ENCODE data around the gene CD276.
"Not testable (repeated sequence)": the region's sequence is repeated elsewhere in the genome, so short reads cannot be mapped to it uniquely, and the experiment has no call there.

The CD276 gene

GRCh38 chr15:73683777-73684580, at the start of gene CD276:
TSS of gene CD276 (plus strand) at chr15:73684383. CDS start at chr15:73699640, 15,257 bp downstream.
- H3K4me3 ChIP-seq (ENCODE audit: control insufficient read depth, low read depth, low read length): peak within 1 kb of the TSS; percentile 88
- no peak for TF ChIP-seq CTCF (conservative IDR thresholded peaks at IDR 0.05; ENCODE audit: control insufficient read depth, insufficient read depth, low read depth, low read length)
- peak; percentile 72 for DNase-seq (ENCODE audit: low read depth)

DNA sequence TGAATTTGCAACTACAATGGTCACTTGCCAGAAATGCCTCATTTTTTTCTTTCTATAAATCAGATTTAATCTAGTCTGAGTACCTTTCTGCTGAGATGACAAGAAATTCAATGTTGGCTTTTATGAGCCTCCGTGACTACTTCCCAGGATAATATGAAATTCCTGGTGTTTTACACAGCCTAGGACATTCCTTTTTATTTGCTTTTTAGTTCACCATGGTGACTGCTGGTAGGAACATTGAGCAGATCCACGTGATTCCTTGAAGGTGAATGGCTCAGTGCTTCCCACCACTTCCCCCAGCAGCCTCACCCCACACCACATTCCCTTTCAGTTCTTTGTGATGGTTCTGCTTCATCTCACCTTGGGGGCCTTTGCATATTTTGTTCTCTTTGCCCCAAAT, 46.7 kb upstream of the CD276 start:
- no peak for TF ChIP-seq CTCF (conservative IDR thresholded peaks at IDR 0.05; ENCODE audit: control insufficient read depth, insufficient read depth, low read depth, low read length)
- peak; percentile 36 for DNase-seq (ENCODE audit: low read depth)
- H3K4me3 ChIP-seq (ENCODE audit: control insufficient read depth, low read depth, low read length): no peak overlapping the region

DNA sequence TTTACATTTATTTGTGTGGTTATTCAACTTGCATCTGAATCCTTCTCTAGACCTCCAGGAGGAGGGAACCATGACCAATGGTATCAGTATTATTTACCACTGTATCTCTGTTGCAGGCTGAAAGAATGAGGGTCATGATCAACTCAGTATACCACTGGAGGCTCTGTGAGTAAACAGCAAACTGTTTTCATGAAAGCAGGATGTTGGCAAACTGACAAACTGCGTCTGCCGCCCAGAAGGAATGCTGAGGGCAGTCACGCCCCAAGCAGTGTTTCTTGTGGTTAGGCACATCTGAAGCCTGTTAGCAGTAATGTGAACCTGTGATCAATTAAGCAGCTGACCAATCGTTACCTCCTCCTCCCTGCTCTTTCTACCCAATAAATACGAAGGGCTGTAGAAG, 44.7 kb upstream of the CD276 start:
- H3K4me3 ChIP-seq (ENCODE audit: control insufficient read depth, low read depth, low read length): not testable (repeated sequence)
- DNase-seq (ENCODE audit: low read depth): peak; percentile 86

- TF ChIP-seq CTCF (conservative IDR thresholded peaks at IDR 0.05; ENCODE audit: control insufficient read depth, insufficient read depth, low read depth, low read length): no peak
- no peak overlapping the region for H3K4me3 ChIP-seq (ENCODE audit: control insufficient read depth, low read depth, low read length)
- no peak for DNase-seq (ENCODE audit: low read depth)
These were observed 36.7 kb upstream of the CD276 start for GRCh38 chr15:73647259-73648013.

DNA sequence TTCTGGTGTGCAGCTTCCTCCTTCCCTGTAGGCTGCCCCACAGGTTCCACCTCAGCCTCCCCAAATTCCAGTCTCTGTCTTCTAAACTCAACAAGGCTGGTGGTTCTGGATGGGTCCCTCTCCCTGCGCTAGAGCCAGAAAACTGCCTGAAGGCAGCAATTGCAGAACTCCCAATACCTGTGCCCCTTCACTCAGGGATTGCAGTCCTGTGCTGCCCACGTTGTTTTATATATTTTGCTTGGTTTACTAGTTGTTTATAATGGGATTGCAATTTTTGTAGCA, 36.2 kb upstream of the CD276 start:
- DNase-seq (ENCODE audit: low read depth): no peak
- H3K4me3 ChIP-seq (ENCODE audit: control insufficient read depth, low read depth, low read length): no peak overlapping the region
- TF ChIP-seq CTCF (conservative IDR thresholded peaks at IDR 0.05; ENCODE audit: control insufficient read depth, insufficient read depth, low read depth, low read length): no peak

DNA sequence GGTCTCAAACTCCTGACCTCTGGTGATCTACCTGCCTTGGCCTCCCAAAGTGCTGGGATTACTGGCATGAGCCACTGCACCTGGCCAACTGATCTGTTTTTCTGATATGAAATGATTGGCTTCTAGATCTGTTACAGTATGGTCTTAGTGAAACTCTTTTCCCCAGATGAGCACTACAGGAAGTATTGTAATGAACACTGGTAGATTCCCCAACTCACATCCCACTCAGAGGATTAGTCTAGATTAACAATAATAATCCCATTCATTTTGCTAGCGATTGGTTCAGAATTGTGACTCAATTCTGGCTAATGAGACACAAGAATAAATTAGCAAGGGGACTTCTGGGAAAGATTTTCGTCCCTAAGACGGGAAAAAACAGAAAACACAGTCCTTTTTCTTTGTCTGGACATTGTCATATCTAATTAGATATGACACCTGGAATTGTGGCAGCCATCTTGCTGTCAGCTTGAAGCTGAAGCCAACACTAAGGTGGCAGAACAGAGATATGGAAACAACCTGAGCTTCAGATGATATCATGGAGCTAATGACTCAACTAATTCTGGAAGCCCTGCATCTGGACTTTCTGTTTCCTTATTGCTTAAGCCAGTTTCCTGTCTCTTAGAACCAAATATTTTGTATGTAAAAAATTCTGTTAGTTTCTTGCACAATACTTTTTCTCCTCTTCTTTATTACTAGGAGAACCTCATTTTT, 33.6 kb upstream of the CD276 start:
- peak; percentile 79 for DNase-seq (ENCODE audit: low read depth)
- H3K4me3 ChIP-seq (ENCODE audit: control insufficient read depth, low read depth, low read length): no peak overlapping the region
- TF ChIP-seq CTCF (conservative IDR thresholded peaks at IDR 0.05; ENCODE audit: control insufficient read depth, insufficient read depth, low read depth, low read length): no peak

DNA sequence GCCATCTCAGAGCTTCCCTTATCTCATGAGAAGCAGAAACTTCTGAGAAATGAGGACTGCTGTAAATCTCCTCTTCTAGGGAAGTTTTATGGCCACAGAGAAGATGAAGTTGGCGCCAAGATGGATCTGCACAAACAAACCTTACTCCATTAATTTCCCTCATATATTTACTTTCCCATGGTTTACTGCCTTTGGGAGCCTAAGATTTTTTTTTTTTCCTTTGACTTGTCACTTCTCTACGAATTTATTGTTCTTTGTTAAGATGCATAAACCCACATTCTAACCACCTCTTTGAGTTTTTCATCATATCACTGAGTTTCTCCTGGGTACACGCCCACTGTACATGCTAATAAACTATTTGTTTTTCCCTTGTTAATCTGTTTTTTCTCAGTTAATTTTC, 29.5 kb upstream of the CD276 start:
- DNase-seq (ENCODE audit: low read depth): no peak
- TF ChIP-seq CTCF (conservative IDR thresholded peaks at IDR 0.05; ENCODE audit: control insufficient read depth, insufficient read depth, low read depth, low read length): no peak
- H3K4me3 ChIP-seq (ENCODE audit: control insufficient read depth, low read depth, low read length): no peak overlapping the region
